Keratinocyte (primary cell): ENCODE measurements around the gene CACNB4. TPM values are rescaled to one million over a fixed set of nuclear protein-coding genes. Genes with fewer than 3 reads are reported as not detected.

Experiments
- DNase-seq: peaks from one replicate; pipeline ENCODE4 v3.0.0-alpha.2; 2011; ENCODE audit warnings: low read depth, missing footprints, low spot score
- FAIRE-seq: peaks from 2 replicates; lab custom pipeline; 2011; peaks lifted over from hg19 to GRCh38; lab: Jason Lieb, UNC
- H2AFZ ChIP-seq: 2 replicates; pipeline ENCODE4 v1.6.0; 2012; ENCODE audit warnings: low read length, control low read depth, inconsistent platforms; ENCODE audit not compliant: control insufficient read depth
- H3K27ac ChIP-seq: 2 replicates; pipeline ENCODE4 v1.5.1; 2011; ENCODE audit warnings: low read length; ENCODE audit not compliant: control insufficient read depth, insufficient read depth
- H3K27me3 ChIP-seq: 3 replicates; pipeline ENCODE4 v1.6.0; 2011; ENCODE audit warnings: low read length; ENCODE audit not compliant: control insufficient read depth, insufficient read depth; ENCODE audit errors: extremely low read depth
- H3K36me3 ChIP-seq, 2 experiments: 2 replicates in 1 of 2; 3 replicates in 1 of 2; pipeline ENCODE4 v1.5.1; 2011; ENCODE audit warnings: low read length in 2 of 2, mild to moderate bottlenecking in 1 of 2; ENCODE audit not compliant: control insufficient read depth in 2 of 2, insufficient read depth in 2 of 2; ENCODE audit errors: extremely low read depth in 1 of 2
- H3K4me1 ChIP-seq: 3 replicates; pipeline ENCODE4 v1.5.1; 2011; ENCODE audit warnings: low read length; ENCODE audit not compliant: control insufficient read depth, insufficient read depth; ENCODE audit errors: extremely low read depth
- H3K4me2 ChIP-seq: 3 replicates; pipeline ENCODE4 v1.6.0; 2011; ENCODE audit warnings: low read depth, low read length; ENCODE audit not compliant: control insufficient read depth, insufficient read depth; ENCODE audit errors: extremely low read depth
- H3K4me3 ChIP-seq, 3 experiments: fragments of 200-600 bp in 1 of 3; sonication (generic) in 1 of 3; 2 replicates in 2 of 3; 3 replicates in 1 of 3; pipeline ENCODE4 v1.5.1; 2011 to 2016; ENCODE audit warnings: low read length in 3 of 3, mild to moderate bottlenecking in 3 of 3, control low read depth in 2 of 3, inconsistent platforms in 1 of 3, low read depth in 1 of 3, mixed read lengths in 1 of 3, mixed run types in 1 of 3, moderate library complexity in 1 of 3; ENCODE audit not compliant: control insufficient read depth in 2 of 3, insufficient read depth in 2 of 3; ENCODE audit errors: extremely low read depth in 1 of 3
- H3K79me2 ChIP-seq: 2 replicates; pipeline ENCODE4 v1.6.0; 2012; ENCODE audit warnings: low read length; ENCODE audit not compliant: control insufficient read depth, insufficient read depth
- H3K9ac ChIP-seq: 3 replicates; pipeline ENCODE4 v1.6.0; 2011; ENCODE audit warnings: low read length; ENCODE audit not compliant: control insufficient read depth, insufficient read depth; ENCODE audit errors: extremely low read depth
- H3K9me1 ChIP-seq: 3 replicates; pipeline ENCODE4 v1.6.0; 2011; ENCODE audit warnings: low read length; ENCODE audit not compliant: control insufficient read depth, insufficient read depth; ENCODE audit errors: extremely low read depth
- H3K9me3 ChIP-seq: 2 replicates; pipeline ENCODE4 v1.5.1; 2012; ENCODE audit warnings: low read depth, low read length; ENCODE audit not compliant: control insufficient read depth
- H4K20me1 ChIP-seq: 3 replicates; pipeline ENCODE4 v1.6.0; 2011; ENCODE audit warnings: low read length; ENCODE audit not compliant: control insufficient read depth, insufficient read depth; ENCODE audit errors: extremely low read depth
- CTCF ChIP-seq, 3 experiments: IDR thresholded peaks in 1 of 3; conservative IDR thresholded peaks in 1 of 3; optimal IDR thresholded peaks in 1 of 3; 2 replicates in 2 of 3; 3 replicates in 1 of 3; pipeline versions ENCODE3 to v1.5.1; 2011; ENCODE audit warnings: low read length in 3 of 3, mild to moderate bottlenecking in 3 of 3, moderate library complexity in 2 of 3, control low read depth in 1 of 3, inconsistent platforms in 1 of 3; ENCODE audit not compliant: insufficient read depth in 2 of 3; ENCODE audit errors: extremely low read depth in 1 of 3
- EZH2 ChIP-seq: IDR thresholded peaks from one replicate; pipeline ENCODE4 v1.6.1; 2012; ENCODE audit warnings: inconsistent platforms, mild to moderate bottlenecking, low read length, moderate library complexity
- dilution Hi-C: fragments of 300-500 bp; cut with MboI; formaldehyde crosslinking; loops from one replicate; pipeline ENCODE4 v1.7.0; 2020; ENCODE audit warnings: low sequenced_read_pairs; ENCODE audit not compliant: extremely low pct_ligation_motif_present
- polyA plus RNA-seq, 5 experiments: library from polyadenylated mRNA; depleted of rRNA in 3 of 5; stranded (reverse) in 3 of 5; stranded (forward) in 1 of 5; unstranded in 1 of 5; fragments of >200 nt; gene quantifications; 1 replicate in 1 of 5; 2 replicates in 3 of 5; 3 replicates in 1 of 5; pipeline versions ENCODE4 v1.2.1 to v1.2.3, GENCODE V29; 2011 to 2012; ENCODE audit warnings: missing spikeins in 2 of 5, low read depth in 1 of 5, low replicate concordance in 1 of 5

Gene CACNB4
- polyA plus RNA-seq, 1 donor (not counting 4 experiments of a cell fraction or from before 2014, with no cell fraction given), result 0.30 TPM

GRCh38 chr2:151861174-151861573 is 237.7 kb downstream of the CACNB4 start:
- DNase-seq (no peak), FAIRE-seq (peak; percentile 5)
- Histone ChIP-seq H3K9me1 (no peaks in the 10 kb centered on the region), H3K9me3 (no peaks in the 10 kb centered on the region), H3K36me3 (no peaks in the 10 kb centered on the region), H2AFZ (no peak overlapping the region), H3K4me1 (no peaks in the 10 kb centered on the region), H3K27ac (no peak overlapping the region), H3K79me2 (no peaks in the 10 kb centered on the region), H3K4me2 (no peak overlapping the region), H3K9ac (no peak overlapping the region), H3K4me3 (no peak overlapping the region), H4K20me1 (no peaks in the 10 kb centered on the region), H3K27me3 (no peaks in the 10 kb centered on the region)
- TF ChIP-seq EZH2, result no peak
- TF ChIP-seq CTCF (optimal IDR thresholded peaks at IDR 0.05 in 1 of 3, IDR thresholded peaks at IDR 0.05 in 1 of 3, conservative IDR thresholded peaks at IDR 0.05 in 1 of 3; ENCODE audit: extremely low read depth in 1 of 3, insufficient read depth in 2 of 3, low read length in 3 of 3), result no peak
- dilution Hi-C loops, result no loop called here

- H3K79me2 ChIP-seq, result no peaks in the 10 kb centered on the region
- H3K27me3 ChIP-seq, result no peaks in the 10 kb centered on the region
- no peak overlapping the region for H3K4me3 ChIP-seq
- no peak overlapping the region for H2AFZ ChIP-seq
- H3K4me2 ChIP-seq, result no peak overlapping the region
- DNase-seq, result no peak
- H3K4me1 ChIP-seq, result no peaks in the 10 kb centered on the region
- H3K9me3 ChIP-seq, result no peaks in the 10 kb centered on the region
- H3K9me1 ChIP-seq, result no peaks in the 10 kb centered on the region
- no peak overlapping the region for H3K9ac ChIP-seq
- dilution Hi-C loops, result no loop called here
- no peak overlapping the region for H3K27ac ChIP-seq
- H3K36me3 ChIP-seq, result no peaks in the 10 kb centered on the region
- TF ChIP-seq EZH2, result no peak
- TF ChIP-seq CTCF (optimal IDR thresholded peaks at IDR 0.05 in 1 of 3, IDR thresholded peaks at IDR 0.05 in 1 of 3, conservative IDR thresholded peaks at IDR 0.05 in 1 of 3; ENCODE audit: extremely low read depth in 1 of 3, insufficient read depth in 2 of 3, low read length in 3 of 3), result no peak
- FAIRE-seq, result no peak
- H4K20me1 ChIP-seq, result no peaks in the 10 kb centered on the region
Measured at GRCh38 chr2:151860613-151861146, 238.2 kb downstream of the CACNB4 start.
